ENCODE measurements around the gene OGFOD2. TPM values are rescaled to one million over a fixed set of nuclear protein-coding genes. Genes with fewer than 3 reads are reported as not detected.

OGFOD2 gene
- total RNA-seq, 1 experiment from 2014 or later, result 17.8 TPM

DNA sequence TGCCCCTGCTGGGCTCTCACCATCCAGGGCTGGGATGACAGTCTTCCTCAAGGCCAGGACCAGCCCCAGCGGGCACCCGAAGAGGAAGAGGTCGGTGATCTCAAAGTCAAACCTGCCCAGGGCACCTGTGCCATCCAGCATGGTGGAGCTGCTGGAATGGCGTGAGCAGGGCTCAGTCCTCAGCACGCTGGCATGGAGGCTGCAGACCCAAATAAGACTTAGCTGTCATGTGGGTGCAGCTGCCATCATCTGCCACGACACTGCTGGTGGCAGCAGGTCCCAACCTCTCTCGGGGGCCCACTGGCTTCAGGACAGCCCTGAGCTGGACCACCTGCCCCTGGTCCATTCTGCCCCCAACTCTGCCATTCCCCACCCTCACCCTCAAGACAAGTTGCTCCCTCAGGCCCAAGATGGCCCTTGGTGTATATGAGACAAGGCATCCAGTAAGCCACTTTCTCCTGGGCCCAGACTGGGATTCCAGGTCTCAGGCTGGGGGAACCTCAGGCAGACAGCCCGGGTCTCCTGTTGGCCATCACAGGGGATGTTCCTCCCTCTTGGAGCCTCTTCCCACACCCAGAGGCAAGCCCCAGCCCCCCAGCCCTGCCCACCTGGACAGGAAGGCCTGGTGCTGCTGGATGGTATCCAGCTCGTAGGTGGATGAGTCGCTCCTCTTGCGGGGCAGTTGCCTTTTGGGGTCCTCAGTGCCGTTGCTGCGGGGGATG, 19.9 kb downstream of the OGFOD2 start:
- no peak for DNase-seq
- H3K27me3 ChIP-seq (ENCODE audit: control insufficient read depth, insufficient read depth, low read length), result no peaks in the 10 kb centered on the region
- H3K4me3 ChIP-seq (ENCODE audit: insufficient read depth, low read depth, low read length), result no peak overlapping the region
- H3K36me3 ChIP-seq (replicated peaks; ENCODE audit: control insufficient read depth, insufficient read depth, low read length), result no peaks in the 10 kb centered on the region

DNA sequence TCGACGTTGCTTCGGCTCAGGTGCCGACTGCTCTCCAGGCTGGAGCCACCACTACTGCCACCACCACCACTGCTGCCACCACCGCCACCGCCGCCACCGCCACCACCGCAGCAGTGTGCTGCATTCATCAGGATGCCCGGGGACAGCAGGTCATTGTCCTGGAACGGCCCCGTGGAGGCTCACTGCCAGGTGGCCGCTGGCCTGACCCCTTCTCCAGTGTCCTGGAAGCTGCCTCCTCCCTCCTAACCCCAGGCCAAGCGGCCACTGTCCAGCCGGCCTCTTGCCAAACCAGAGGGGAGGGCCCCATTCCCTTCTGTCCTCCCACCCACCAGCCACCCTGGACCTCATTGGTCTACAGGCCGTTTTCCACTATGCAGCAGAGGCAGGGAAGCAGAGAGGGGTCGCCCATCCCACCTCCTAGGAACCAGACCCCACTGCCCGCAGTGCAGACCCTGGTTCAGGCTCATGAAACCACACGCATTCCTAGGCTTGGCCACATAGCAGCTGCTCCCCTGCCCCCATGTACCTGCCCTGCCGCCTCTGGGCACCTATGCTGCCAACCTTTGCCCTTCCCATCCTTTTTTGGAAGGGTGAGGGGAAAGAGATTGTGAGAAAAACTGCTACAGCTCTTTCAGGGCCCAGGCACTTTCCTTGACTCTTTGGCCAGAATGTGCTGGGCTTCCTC, 20.6 kb downstream of the OGFOD2 start:
- Histone ChIP-seq H3K27me3 (ENCODE audit: control insufficient read depth, insufficient read depth, low read length) (no peaks in the 10 kb centered on the region), H3K4me3 (ENCODE audit: insufficient read depth, low read depth, low read length) (no peak overlapping the region), H3K36me3 (replicated peaks; ENCODE audit: control insufficient read depth, insufficient read depth, low read length) (no peaks in the 10 kb centered on the region)
- DNase-seq, result no peak

DNA sequence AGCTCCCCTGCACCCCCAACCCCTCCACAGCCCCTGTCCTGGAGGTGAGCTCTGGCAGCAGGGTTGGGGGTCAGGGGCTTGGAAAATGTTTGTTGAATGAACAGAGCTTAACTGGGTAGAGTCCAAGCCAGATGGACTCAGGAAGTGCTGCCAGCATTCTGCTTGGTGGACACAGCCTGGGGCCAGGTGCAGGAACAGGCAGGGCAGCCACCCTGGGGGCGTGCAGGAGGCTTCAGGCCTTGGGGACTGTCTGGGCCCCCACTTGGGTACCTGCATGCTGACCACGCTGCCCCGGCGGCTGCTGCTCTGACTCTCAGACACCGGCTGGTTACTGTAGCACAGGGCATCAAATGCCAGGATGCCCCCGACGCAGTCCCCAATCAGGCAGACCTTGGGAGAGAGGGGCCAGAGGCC, 21.2 kb downstream of the OGFOD2 start:
- H3K4me3 ChIP-seq (ENCODE audit: insufficient read depth, low read depth, low read length), result no peak overlapping the region
- DNase-seq, result no peak
- no peaks in the 10 kb centered on the region for H3K27me3 ChIP-seq (ENCODE audit: control insufficient read depth, insufficient read depth, low read length)
- H3K36me3 ChIP-seq (replicated peaks; ENCODE audit: control insufficient read depth, insufficient read depth, low read length), result no peaks in the 10 kb centered on the region

DNA sequence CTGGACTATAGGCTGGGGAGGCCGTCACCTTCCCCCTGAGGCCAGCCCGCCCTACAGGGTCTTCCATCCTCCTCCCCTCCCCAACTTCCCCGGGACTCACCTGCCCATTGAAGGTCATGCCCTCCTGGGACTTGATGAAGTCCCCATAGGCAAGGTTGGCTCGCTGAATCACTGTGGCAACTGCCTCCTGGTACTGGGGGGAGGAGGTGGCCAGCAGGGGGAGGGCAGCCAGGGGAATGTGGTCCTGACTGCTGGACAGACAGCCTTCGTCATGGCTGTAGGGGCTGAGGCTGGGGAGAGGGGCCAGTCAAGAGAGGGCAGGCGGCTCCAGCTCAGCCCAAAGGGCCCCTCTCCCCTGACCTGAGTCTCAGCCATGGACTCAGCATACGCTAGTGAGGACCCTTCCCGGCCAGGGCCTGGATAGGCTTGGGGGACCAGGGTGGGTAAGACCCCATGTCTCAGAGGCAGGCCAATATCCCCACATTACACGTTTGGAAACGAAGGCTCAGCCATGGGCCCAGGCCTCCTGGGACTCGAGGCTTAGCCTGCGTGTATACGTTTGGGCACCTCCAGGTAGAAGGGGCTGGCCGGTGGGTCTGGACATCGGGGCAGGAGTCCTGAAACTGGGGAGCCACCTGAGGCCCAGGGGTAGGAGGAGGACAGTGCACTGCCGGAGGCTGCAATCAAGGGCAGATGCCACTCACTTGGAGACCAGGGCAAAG, 21.7 kb downstream of the OGFOD2 start:
- Histone ChIP-seq H3K4me3 (ENCODE audit: insufficient read depth, low read depth, low read length) (no peak overlapping the region), H3K36me3 (replicated peaks; ENCODE audit: control insufficient read depth, insufficient read depth, low read length) (no peaks in the 10 kb centered on the region)
- DNase-seq, result peak; percentile 62

DNA sequence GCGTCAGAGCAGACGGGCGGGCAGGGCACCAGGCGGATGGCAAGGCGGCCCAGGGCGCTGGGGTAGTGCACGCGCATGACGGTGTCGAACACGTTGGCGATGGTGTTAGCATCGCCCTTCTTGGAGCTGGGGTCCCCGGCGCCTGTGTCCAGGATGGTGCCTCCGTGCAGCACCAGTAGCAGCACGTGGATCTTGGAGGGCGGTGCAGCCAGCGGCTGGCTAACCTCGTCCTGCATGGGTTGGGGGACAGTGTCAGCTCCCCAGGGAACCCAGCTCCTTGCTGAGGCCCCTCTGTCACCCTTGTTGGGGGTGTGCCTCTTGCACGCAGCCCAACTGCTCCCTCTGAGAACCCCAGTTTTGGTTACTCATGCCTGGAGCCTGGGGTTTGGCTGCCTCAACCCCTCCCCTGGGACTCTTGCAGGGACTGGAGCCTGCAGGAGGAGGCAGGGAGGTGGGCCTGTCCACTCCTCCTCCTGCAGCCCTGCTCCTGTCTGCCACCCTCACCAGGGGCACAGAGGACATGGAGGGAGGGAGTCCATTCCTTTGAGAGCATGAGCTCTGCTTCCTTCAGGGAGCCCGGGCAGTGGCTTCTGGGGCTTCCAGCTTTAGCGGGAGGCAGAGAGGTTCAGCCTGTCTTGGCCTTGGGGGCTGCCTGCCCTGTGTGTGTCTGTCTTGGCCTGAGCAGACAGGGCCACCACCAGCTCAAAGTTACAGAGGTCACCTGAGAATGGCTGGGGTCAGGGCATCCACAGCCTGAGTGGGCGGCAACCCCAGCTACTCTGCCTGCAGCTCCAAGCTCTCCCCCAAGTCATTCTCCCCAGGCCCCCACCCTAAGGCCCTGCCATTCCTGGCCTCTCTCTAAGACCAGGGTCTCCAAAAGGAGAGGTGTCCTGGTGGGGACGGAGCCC, 22.6 kb downstream of the OGFOD2 start:
- Histone ChIP-seq H3K4me3 (ENCODE audit: insufficient read depth, low read depth, low read length) (no peak overlapping the region), H3K27me3 (ENCODE audit: control insufficient read depth, insufficient read depth, low read length) (no peaks in the 10 kb centered on the region), H3K36me3 (replicated peaks; ENCODE audit: control insufficient read depth, insufficient read depth, low read length) (no peaks in the 10 kb centered on the region)
- DNase-seq, result no peak

More for the DNA sequence above, 21.7 kb downstream of the OGFOD2 start:
- no peaks in the 10 kb centered on the region for H3K27me3 ChIP-seq (ENCODE audit: control insufficient read depth, insufficient read depth, low read length)

DNA sequence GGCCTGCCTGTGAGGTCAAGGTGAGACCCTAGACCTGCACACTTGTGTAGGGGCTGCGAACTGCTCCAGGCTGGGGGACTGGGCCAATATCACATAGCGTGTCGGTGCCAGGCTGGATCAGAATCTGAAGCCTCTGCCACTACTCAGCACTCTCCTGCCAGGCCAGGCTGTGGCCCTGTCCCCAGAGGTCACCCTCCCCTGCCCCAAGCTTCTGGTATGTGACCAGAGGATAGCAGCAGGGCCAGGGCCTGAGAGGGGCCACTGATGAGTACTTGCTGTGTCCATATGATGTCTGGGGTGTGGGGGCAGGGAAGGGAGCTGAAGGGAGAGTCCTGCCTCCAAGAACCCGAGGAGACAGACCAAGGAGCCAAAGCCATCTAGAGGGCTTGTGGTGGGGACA, 23.3 kb downstream of the OGFOD2 start:
- H3K36me3 ChIP-seq (replicated peaks; ENCODE audit: control insufficient read depth, insufficient read depth, low read length), result no peaks in the 10 kb centered on the region
- no peak for DNase-seq
- H3K4me3 ChIP-seq (ENCODE audit: insufficient read depth, low read depth, low read length), result no peak overlapping the region
- no peaks in the 10 kb centered on the region for H3K27me3 ChIP-seq (ENCODE audit: control insufficient read depth, insufficient read depth, low read length)

DNA sequence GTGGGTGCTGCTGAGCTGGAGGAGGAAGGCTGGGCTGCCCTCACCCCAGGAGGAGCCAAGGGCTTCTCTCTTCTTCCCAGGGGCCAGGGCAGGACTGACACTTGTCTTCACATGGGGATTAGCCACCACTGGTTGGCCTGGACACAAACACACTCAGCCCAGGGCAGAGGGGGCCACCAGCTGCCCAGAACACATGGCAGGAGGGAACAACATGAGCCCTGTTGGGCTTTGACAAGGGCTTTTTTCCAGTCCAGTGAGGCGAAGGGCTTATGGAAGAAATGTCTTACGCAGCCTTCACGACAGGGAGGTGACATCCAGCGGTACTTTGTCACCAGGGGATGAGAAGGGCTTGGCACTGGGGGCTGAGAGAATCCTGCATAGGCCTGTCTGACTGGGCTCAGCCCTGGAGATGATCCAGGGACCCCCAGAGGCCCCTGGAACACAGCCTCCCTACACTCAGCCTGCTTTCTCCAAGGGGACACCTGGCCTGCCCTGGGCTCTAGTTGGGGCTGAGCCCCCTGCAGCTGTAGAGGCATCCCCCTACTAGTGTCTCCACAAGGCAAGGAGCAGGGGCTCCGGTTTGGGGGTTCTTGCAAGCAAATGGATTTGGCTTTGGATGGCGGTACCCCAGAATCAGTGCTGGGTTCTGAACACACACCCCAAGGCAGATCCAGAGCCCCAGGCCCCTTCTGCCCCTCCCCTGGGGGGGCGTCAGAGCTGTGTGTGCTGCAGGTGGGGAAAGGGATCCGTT, 24.3 kb downstream of the OGFOD2 start:
- DNase-seq, result no peak
- H3K36me3 ChIP-seq (replicated peaks; ENCODE audit: control insufficient read depth, insufficient read depth, low read length), result no peaks in the 10 kb centered on the region
- no peak overlapping the region for H3K4me3 ChIP-seq (ENCODE audit: insufficient read depth, low read depth, low read length)
- H3K27me3 ChIP-seq (ENCODE audit: control insufficient read depth, insufficient read depth, low read length), result no peaks in the 10 kb centered on the region

DNA sequence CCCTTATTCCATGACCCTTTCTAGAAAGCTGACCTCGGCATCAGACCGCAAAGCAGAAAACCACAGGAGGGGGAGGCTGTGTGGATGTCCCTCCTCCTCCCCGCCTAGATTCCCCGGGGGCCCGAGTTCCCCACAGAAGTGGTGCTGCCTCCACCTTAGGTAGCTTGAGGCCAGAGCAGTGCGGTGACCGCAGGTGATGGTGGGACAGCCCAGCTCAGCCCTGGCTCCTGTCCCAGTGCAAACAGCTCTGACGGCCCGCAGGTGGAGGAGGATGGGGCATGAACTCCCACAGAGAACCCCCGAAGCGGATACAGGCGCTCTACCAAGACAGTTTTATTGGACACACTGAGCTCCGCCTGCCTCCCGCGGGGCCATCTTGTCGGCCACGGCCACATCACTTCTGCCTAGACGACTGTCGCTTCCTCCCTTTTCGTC, 25.0 kb downstream of the OGFOD2 start:
- H3K4me3 ChIP-seq (ENCODE audit: insufficient read depth, low read depth, low read length), result no peak overlapping the region
- no peaks in the 10 kb centered on the region for H3K27me3 ChIP-seq (ENCODE audit: control insufficient read depth, insufficient read depth, low read length)
- H3K36me3 ChIP-seq (replicated peaks; ENCODE audit: control insufficient read depth, insufficient read depth, low read length), result no peaks in the 10 kb centered on the region
- DNase-seq, result peak; percentile 59

DNA sequence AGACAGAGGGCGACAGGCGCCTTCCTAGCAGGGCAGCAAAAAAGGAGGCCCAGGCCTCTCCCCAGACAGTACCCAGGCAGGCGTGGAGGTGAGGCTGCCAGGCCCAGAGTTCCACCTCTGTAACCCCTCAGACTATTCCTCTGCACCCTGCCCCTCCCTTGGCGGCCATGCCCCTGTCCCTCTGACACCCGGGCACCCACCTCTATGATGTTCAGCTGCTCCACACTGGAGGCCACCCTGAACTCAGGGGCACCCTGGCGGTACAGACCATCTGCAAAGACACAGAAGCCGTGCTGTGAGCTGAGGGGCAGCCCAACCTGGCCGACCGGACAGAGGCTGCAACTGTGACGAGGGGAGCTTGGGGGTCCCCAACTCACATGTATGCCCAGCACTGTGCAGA, 25.5 kb downstream of the OGFOD2 start:
- DNase-seq, result no peak
- Histone ChIP-seq H3K36me3 (replicated peaks; ENCODE audit: control insufficient read depth, insufficient read depth, low read length) (no peaks in the 10 kb centered on the region), H3K4me3 (ENCODE audit: insufficient read depth, low read depth, low read length) (no peak overlapping the region), H3K27me3 (ENCODE audit: control insufficient read depth, insufficient read depth, low read length) (no peaks in the 10 kb centered on the region)

DNA sequence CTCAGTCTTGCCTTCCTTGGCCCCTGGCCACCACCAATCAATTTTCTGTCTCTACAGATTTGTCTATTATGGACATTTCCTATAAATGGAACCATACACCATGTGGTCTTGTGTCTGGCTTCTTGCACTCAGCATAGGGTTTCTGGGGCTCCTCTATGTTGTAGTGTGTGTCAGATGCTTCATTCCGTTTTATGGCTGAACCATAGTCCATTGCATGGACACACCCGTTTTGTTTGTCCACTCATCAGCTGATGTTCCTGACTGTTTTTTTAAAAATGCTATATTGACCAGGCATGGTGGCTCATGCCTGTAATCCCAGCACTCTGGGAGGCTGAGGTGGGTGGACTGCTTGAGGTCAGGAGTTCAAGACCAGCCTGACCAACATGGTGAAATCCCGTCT, 26.4 kb downstream of the OGFOD2 start:
- H3K27me3 ChIP-seq (ENCODE audit: control insufficient read depth, insufficient read depth, low read length), result no peaks in the 10 kb centered on the region
- no peak for DNase-seq
- no peak overlapping the region for H3K4me3 ChIP-seq (ENCODE audit: insufficient read depth, low read depth, low read length)
- no peaks in the 10 kb centered on the region for H3K36me3 ChIP-seq (replicated peaks; ENCODE audit: control insufficient read depth, insufficient read depth, low read length)

DNA sequence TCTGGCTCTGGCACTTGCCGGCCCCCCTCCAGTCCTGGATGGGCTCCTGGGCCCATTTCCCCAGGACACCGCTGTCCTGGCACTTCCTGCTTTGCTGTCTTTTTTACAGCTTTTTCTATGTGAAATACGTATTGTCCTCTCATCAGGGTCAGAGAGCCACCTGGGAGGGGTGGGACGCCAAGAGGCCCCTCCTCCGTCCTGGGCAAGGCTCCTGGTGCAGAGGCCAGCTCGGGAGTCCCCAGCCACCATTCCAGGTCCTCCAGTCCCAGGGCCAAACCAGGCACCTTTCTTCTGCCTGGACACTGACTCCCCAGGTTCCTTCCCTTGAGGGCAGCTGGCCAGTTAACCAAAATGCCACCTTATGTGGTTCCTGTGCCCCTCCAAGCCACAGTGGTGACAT, 28.2 kb downstream of the OGFOD2 start:
- no peaks in the 10 kb centered on the region for H3K27me3 ChIP-seq (ENCODE audit: control insufficient read depth, insufficient read depth, low read length)

DNA sequence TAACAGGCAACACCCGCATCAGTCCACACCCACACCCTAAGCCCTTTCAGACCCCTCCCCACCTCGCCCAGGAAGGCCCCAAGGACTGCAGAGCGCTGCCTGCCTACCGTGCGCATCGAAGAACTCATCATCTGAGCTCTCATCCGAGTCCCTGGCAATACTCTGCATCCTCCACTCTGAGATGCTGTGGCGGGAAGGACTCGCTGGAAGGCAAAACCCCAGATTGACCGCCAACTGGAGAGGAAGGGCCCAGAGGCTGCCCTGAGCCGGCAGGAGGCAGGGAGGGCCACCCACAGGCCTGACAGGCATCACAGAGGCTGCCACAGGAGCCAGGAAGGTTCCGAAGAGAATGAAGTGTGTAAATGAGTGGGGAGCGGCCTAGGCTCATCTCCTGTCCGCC, 29.2 kb downstream of the OGFOD2 start:
- Histone ChIP-seq H3K36me3 (replicated peaks; ENCODE audit: control insufficient read depth, insufficient read depth, low read length) (no peaks in the 10 kb centered on the region), H3K4me3 (ENCODE audit: insufficient read depth, low read depth, low read length) (no peak overlapping the region), H3K27me3 (ENCODE audit: control insufficient read depth, insufficient read depth, low read length) (no peaks in the 10 kb centered on the region)
- no peak for DNase-seq

More for the DNA sequence above, 28.2 kb downstream of the OGFOD2 start:
- Histone ChIP-seq H3K4me3 (ENCODE audit: insufficient read depth, low read depth, low read length) (no peak overlapping the region), H3K36me3 (replicated peaks; ENCODE audit: control insufficient read depth, insufficient read depth, low read length) (no peaks in the 10 kb centered on the region)
- peak; percentile 65 for DNase-seq

DNA sequence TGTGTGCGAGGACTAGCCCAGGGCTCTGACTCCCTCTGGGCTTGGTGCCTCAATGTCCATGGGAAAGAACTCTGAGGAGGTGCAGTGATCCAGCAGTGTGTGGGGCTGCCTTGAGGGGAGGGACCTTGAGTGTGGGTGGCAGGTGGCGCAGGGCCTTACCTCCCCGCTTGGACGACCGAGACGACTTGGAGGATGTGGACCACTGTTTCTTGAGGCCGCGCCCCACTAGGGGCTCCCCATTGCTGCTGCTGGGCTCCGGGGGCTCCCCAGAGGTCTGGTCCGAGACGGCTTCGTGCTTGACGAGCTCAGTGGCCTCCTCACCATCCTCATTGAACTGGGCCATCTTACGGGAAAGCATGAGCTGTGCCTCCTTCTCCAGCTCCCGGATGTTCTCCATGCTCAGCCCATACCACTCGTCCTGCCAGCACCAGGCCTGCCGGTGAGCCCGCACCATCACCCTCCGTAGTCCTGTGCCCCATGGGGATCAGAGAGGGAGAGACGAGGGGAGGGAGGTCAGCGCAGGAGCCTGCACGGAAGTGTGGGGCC, 30.1 kb downstream of the OGFOD2 start:
- no peak for DNase-seq
- Histone ChIP-seq H3K27me3 (ENCODE audit: control insufficient read depth, insufficient read depth, low read length) (no peaks in the 10 kb centered on the region), H3K4me3 (ENCODE audit: insufficient read depth, low read depth, low read length) (no peak overlapping the region), H3K36me3 (replicated peaks; ENCODE audit: control insufficient read depth, insufficient read depth, low read length) (no peaks in the 10 kb centered on the region)

Measured in H7 (cell line).